Brain microvascular endothelial cell (primary cell): ENCODE measurements around the gene RAPGEF1.
"Not testable (repeated sequence)": the region's sequence is repeated elsewhere in the genome, so short reads cannot be mapped to it uniquely, and the experiment has no call there.

ENCODE experiments used
- DNase-seq: peaks from one replicate; pipeline ENCODE4 v3.0.0-alpha.2; 2020
- H3K27ac ChIP-seq: fragments of 250-450 bp; sonication (Bioruptor Pico); 2 replicates; pipeline ENCODE4 v1.5.1; 2020; ENCODE audit warnings: mild to moderate bottlenecking, moderate library complexity
- H3K27me3 ChIP-seq: fragments of 250-450 bp; sonication (Bioruptor Pico); replicated peaks from 2 replicates; pipeline ENCODE4 v1.5.1; 2020; ENCODE audit warnings: mild to moderate bottlenecking
- H3K36me3 ChIP-seq: fragments of 250-450 bp; sonication (Bioruptor Pico); replicated peaks from 2 replicates; pipeline ENCODE4 v1.5.1; 2020; ENCODE audit warnings: mild to moderate bottlenecking
- H3K4me3 ChIP-seq: 2 replicates; pipeline ENCODE4 v1.5.1; 2011; ENCODE audit warnings: low read depth, mild to moderate bottlenecking, control low read depth, low read length, moderate library complexity
- in situ Hi-C: cut with HindIII; loops from 2 replicates; pipeline ENCODE4 v1.10.0; 2017; ENCODE audit warnings: low sequenced_read_pairs, low pct_ligation_motif_present
- TF ChIP-seq, protein P1 (sequence below): IDR thresholded peaks from 2 replicates; pipeline ENCODE4 v1.5.1; 2011; ENCODE audit warnings: low read depth, mild to moderate bottlenecking, moderate library complexity, low read length, control low read depth, inconsistent platforms; ENCODE audit errors: missing control alignments

Gene RAPGEF1

DNA sequence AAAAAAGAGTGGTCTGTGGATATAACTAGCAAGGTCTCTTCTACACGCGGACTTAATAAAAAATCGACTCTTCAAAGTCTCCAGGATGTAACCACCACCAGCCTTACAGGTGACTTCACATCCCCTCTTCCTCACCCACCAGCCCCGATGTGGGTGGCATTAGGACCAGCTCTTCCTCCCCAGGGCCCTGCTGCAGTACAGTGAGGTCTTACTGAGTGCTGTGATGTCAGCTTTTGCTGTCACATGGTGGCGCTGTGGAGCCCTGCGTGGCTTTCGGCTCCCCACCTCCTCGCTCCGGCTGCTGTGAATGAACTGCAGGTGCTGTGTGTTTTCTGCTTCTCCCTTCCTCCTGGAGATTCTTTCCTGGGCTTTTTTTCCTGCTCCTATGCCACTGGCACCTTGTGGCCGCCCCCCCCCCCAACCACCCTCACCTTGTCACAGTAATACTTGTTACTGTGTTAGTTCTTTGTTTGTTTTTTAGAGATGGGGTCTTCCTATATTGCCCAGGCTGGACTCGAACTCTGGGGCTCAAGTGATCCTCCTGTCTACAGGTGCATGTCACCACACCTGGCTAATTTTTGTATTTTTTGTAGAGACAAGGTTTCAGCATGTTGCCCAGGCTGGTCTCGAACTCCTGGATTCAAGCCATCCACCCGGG, 15.8 kb upstream of the RAPGEF1 start:
- no peak overlapping the region for H3K4me3 ChIP-seq
- peaks cover 10% of the 10 kb centered on the region for H3K27me3 ChIP-seq
- DNase-seq = peak; percentile 79
- in situ Hi-C loops = no loop called here
- H3K27ac ChIP-seq = no peak overlapping the region
- TF ChIP-seq, protein P1, sequence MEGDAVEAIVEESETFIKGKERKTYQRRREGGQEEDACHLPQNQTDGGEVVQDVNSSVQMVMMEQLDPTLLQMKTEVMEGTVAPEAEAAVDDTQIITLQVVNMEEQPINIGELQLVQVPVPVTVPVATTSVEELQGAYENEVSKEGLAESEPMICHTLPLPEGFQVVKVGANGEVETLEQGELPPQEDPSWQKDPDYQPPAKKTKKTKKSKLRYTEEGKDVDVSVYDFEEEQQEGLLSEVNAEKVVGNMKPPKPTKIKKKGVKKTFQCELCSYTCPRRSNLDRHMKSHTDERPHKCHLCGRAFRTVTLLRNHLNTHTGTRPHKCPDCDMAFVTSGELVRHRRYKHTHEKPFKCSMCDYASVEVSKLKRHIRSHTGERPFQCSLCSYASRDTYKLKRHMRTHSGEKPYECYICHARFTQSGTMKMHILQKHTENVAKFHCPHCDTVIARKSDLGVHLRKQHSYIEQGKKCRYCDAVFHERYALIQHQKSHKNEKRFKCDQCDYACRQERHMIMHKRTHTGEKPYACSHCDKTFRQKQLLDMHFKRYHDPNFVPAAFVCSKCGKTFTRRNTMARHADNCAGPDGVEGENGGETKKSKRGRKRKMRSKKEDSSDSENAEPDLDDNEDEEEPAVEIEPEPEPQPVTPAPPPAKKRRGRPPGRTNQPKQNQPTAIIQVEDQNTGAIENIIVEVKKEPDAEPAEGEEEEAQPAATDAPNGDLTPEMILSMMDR = peak; percentile 90
- H3K36me3 ChIP-seq = no peaks in the 10 kb centered on the region

DNA sequence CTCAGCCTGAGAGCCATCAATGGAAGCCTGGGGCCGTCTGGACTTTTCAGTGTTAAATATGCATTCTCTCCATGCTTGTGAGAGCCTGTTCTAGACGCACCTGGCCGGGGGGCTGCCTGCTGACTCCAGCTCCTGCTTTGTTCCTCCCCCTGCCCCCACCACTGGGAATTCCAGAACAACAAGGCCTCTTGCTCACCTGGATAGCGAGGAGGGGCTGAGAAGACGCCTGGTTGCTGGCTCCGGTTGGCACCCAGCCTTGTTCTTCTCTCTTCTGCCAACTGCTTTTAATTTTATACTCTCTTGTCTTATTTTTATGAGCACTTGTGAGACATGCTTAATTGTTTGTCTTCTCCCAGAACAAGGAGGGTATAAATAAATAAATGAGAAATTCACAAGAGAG, 15.0 kb upstream of the RAPGEF1 start:
- peaks cover 10% of the 10 kb centered on the region for H3K27me3 ChIP-seq
- no peak for DNase-seq
- in situ Hi-C loops = no loop called here

DNA sequence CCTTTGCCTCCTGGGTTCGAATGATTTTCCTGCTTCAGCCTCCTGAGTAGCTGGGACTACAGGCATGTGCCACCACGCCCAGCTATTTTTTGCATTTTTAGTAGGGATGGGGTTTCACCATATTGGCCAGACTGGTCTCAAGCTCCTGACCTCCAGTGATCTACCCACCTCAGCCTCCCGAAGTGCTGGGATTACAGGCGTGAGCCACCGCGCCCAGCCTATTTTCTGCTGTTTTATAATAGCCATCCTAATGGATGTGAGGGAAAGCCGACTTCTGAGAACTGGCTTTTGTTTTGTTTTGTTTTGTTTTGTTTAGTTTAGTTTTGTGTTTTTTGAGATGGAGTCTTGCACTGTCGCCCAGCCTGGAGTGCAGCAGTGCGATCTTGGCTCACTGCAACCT, 13.9 kb upstream of the RAPGEF1 start:
- H3K4me3 ChIP-seq, H3K27ac ChIP-seq, in situ Hi-C loops, H3K27me3 ChIP-seq, H3K36me3 ChIP-seq, DNase-seq: not testable (repeated sequence)

More for the DNA sequence above, 15.0 kb upstream of the RAPGEF1 start:
- Histone ChIP-seq H3K27ac (no peak overlapping the region), H3K36me3 (no peaks in the 10 kb centered on the region), H3K4me3 (no peak overlapping the region)
- TF ChIP-seq, protein P1 = no peak

DNA sequence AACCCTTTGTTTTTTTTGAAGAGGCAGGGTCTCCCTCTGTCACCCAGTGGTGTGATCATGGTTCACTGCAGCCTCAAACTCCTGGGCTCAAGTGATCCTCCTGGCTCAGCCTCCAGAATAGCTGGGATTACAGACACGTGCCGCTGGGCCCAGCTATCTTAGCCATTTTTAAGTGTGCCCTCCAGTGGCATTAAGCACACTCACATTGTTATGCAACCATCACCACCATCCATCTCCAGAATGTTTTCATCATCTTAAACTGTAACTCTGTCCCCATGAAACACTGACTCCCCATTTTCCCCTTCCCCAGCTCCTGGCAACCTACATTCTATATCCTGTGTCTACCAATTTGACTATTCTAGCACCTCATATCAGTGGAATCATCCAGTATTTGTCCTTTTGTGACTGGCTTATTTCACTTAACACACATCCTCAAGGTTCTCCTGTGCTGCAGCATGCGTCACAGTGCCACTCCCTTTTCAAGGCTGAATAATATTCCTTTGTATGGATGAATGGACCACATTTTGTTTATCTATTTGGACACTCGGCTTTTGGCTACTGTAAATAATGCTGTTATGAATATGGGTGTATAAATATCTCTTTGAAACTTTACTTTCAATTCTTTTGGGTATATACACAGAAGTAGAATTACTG, 12.5 kb upstream of the RAPGEF1 start:
- TF ChIP-seq, protein P1 = no peak
- Histone ChIP-seq H3K27me3 (no peaks in the 10 kb centered on the region), H3K4me3 (no peak overlapping the region), H3K36me3 (no peaks in the 10 kb centered on the region), H3K27ac (no peak overlapping the region)
- in situ Hi-C loops = no loop called here
- no peak for DNase-seq

DNA sequence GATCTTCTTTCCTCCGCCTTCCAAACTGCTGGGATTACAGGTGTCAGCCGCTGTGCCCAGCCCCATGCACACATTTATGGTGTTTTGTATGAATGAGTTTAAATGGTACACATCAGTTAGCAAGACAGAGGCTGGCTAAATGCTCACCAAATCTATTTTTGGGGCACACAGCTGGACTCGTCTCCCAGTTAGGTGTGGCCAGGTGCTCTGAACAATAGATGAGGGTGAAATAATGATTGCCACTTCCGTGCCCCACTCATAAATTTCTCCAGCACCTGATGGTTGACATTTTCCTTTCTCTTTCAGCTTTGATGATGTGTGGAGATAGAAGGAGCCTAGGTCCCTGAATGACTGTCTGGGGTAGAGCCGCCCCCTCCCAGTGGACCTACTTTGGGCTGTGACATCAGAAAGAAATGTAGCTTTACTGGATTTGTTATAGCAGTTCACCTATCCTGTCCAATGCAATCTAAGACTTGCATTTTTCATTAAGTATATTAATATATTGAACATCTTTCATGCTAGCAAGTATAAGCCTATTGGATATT, 8.6 kb upstream of the RAPGEF1 start:
- H3K36me3 ChIP-seq = no peaks in the 10 kb centered on the region
- H3K27me3 ChIP-seq = no peaks in the 10 kb centered on the region
- in situ Hi-C loops = no loop called here
- no peak for DNase-seq
- TF ChIP-seq, protein P1 = no peak
- no peak overlapping the region for H3K4me3 ChIP-seq
- no peak overlapping the region for H3K27ac ChIP-seq

DNA sequence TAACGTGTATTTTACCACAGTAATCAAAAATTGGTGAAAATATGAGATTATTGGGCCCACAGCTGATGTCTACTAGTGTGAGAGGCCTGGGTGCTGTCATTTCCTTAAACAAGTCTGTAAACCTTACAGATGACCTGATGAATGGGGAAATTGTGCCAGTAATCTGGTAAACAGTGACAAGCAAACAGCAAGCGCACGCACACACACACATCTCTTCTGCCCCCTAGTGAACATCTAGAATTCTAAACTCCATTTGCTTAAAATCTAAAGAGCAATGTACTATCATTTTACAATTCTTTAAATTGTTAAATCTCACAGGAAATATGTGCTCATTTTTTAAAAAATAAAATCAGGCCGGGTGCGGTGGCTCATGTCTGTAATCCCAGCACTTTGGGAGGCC, 7.5 kb upstream of the RAPGEF1 start:
- Histone ChIP-seq H3K27me3 (no peaks in the 10 kb centered on the region), H3K4me3 (no peak overlapping the region), H3K36me3 (no peaks in the 10 kb centered on the region), H3K27ac (no peak overlapping the region)
- TF ChIP-seq, protein P1 = peak; percentile 71
- peak; percentile 42 for DNase-seq
- in situ Hi-C loops = no loop called here
